ENCODE data around the gene GOT1. TPM values are rescaled to one million over a fixed set of nuclear protein-coding genes. Genes with fewer than 3 reads are reported as not detected.
A peak's percentile ranks its signal among the peaks of the same experiment; 100 is the strongest.

GOT1 gene
- total and polyA plus RNA-seq, 10 of the 15 experiments (the other 5 are each of a cell fraction or from before 2014, with no cell fraction given): 32.5 to 67.5 (median 50.3) TPM

DNA sequence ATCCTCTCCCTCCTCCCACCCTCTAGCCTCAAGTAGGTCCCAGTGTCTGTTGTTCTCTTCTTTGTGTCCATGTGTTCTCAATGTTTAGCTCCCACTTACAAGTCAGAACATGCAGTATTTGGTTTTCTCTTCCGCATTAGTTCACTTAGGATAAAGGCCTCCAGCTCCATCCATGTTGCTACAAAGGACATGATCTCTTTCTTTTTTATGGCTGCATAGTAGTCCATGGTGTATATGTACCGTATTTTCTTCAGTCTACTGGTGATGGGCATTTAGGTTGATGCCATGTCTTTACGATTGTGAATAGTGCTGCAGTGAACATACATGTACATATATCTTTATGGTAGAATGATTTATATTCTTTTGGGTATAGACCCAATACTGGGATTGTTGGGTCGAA lies 1.6 kb upstream of the GOT1 start:
- CTCF ChIA-PET: interaction anchor here (0.6 to 2.9 kb wide), 4 partner anchors 17 to 127 kb away, joined by 3 to 18 read pairs (median 4); no protein-coding TSS in a partner anchor
- Histone ChIP-seq H3K27ac (ENCODE audit: control insufficient read depth, insufficient read depth) (no peak overlapping the region), H3K4me3 (peak overlapping the region; percentile 75), H3K9ac (ENCODE audit: control insufficient read depth, insufficient read depth, low read length) (no peak overlapping the region), H3K4me2 (ENCODE audit: control insufficient read depth, insufficient read depth) (peak overlapping the region; percentile 72), H3K4me1 (ENCODE audit: control insufficient read depth, insufficient read depth, low read length) (peaks cover 4% of the 10 kb centered on the region; the same call in 1 of the 2 replicates), H4K20me1 (ENCODE audit: control insufficient read depth, insufficient read depth) (no peaks in the 10 kb centered on the region), H3K36me3 (ENCODE audit: control insufficient read depth in 2 of 2, insufficient read depth in 2 of 2, low read length in 1 of 2) (no peaks in the 10 kb centered on the region), H2AFZ (ENCODE audit: control insufficient read depth, low read depth, low read length) (no peak overlapping the region), H3K9me3 (replicated peaks; ENCODE audit: control insufficient read depth, insufficient read depth, low read length) (no peaks in the 10 kb centered on the region), H3K27me3 (replicated peaks in 1 of 2; ENCODE audit: control insufficient read depth in 2 of 2, insufficient read depth in 2 of 2, low read length in 1 of 2) (no peaks in the 10 kb centered on the region), H3K79me2 (ENCODE audit: control insufficient read depth, insufficient read depth, low read length) (peaks cover 32% of the 10 kb centered on the region)
- POLR2A ChIA-PET: interaction anchor here (0.7 to 1.1 kb wide), 3 partner anchors 183 to 227 kb away, joined by 3 to 4 read pairs (median 3); partner anchors contain the start of genes ENTPD7 and SLC25A28
- intact Hi-C loops (cut with micrococcal nuclease; ENCODE audit: unreplicated experiment) (no loop called here), in situ Hi-C loops (cut with MboI) (loop anchor here (5.0 kb wide), 2 partner anchors 180 to 280 kb away; no protein-coding TSS in a partner anchor)
- no peak for TF ChIP-seq FOS (IDR thresholded peaks at IDR 0.05; ENCODE audit: borderline replicate concordance, extremely low read depth, insufficient read length)
- no peak for TF ChIP-seq POLR2AphosphoS5 (IDR thresholded peaks at IDR 0.05; ENCODE audit: low read length)
- no peak for TF ChIP-seq EGR1 (IDR thresholded peaks at IDR 0.05; ENCODE audit: borderline replicate concordance in 1 of 2, low read depth in 2 of 2, low read length in 2 of 2)
- SMC1A ChIA-PET (ENCODE audit: uncharacterized antibody, unreplicated experiment): interaction anchor here (0.6 to 3.0 kb wide), 2 partner anchors 22 to 185 kb away, joined by 3 to 19 read pairs; no protein-coding TSS in a partner anchor
- 100% methylated on average over 4 of the region's 4 CpGs for WGBS (ENCODE audit: insufficient coverage, insufficient replicate concordance, low lambda C conversion rate, missing lambda C conversion rate)
- no TSS peak for BruUV-seq (replicated peaks)
- DNase-seq (ENCODE audit: low read depth, low spot score) (no peak), ATAC-seq (no peak), FAIRE-seq (no peak)
- RAD21 ChIA-PET (ENCODE audit: unreplicated experiment): interaction anchor here (0.7 to 1.4 kb wide), 3 partner anchors 180 to 716 kb away, joined by 3 to 4 read pairs (median 4); no protein-coding TSS in a partner anchor

GRCh38 chr10:99431190-99431760 lies 851 bp upstream of the GOT1 start:
- H3K79me2 ChIP-seq (ENCODE audit: control insufficient read depth, insufficient read depth, low read length): peaks cover 34% of the 10 kb centered on the region
- peak overlapping the region; percentile 79 for H2AFZ ChIP-seq (ENCODE audit: control insufficient read depth, low read depth, low read length)
- TSS peak; percentile 82 for BruUV-seq (replicated peaks)
- FAIRE-seq (peak; percentile 47), DNase-seq (ENCODE audit: low read depth, low spot score) (no peak), ATAC-seq (peak; percentile 6)
- H3K9me3 ChIP-seq (replicated peaks; ENCODE audit: control insufficient read depth, insufficient read depth, low read length): no peaks in the 10 kb centered on the region
- TF ChIP-seq RUNX3 (IDR thresholded peaks at IDR 0.05; ENCODE audit: low read length) (peak; percentile 24; the same call in 1 of the 2 replicates), CBFB (IDR thresholded peaks at IDR 0.05; ENCODE audit: low read depth) (0 out of 2 replicates have a peak, but pooled peaks have one; percentile 12), MEF2B (IDR thresholded peaks at IDR 0.05; ENCODE audit: partially characterized antibody, poor library complexity, severe bottlenecking) (no peak), ZNF622 (IDR thresholded peaks at IDR 0.05) (no peak), ETV6 (conservative IDR thresholded peaks at IDR 0.05 in 1 of 2, IDR thresholded peaks at IDR 0.05 in 1 of 2; ENCODE audit: borderline replicate concordance in 1 of 2, low read depth in 1 of 2) (no peak), NR2F1 (conservative IDR thresholded peaks at IDR 0.05) (peak; percentile 27; the same call in 1 of the 2 replicates), PML (IDR thresholded peaks at IDR 0.05; ENCODE audit: low read length) (peak; percentile 50; the same call in 1 of the 2 replicates), POLR2AphosphoS2 (IDR thresholded peaks at IDR 0.05; ENCODE audit: low read depth, low read length) (no peak), SREBF1 (IDR thresholded peaks at IDR 0.05; ENCODE audit: low read length) (no peak), MTA3 (IDR thresholded peaks at IDR 0.05; ENCODE audit: borderline replicate concordance, low read length) (no peak)
- H3K27ac ChIP-seq (ENCODE audit: control insufficient read depth, insufficient read depth): peak overlapping the region; percentile 71
- H4K20me1 ChIP-seq (ENCODE audit: control insufficient read depth, insufficient read depth): no peaks in the 10 kb centered on the region
- RAD21 ChIA-PET (ENCODE audit: unreplicated experiment): interaction anchor here (1.0 to 1.6 kb wide), 9 partner anchors 26 to 189 kb away, joined by 3 to 7 read pairs (median 4); no protein-coding TSS in a partner anchor
- H3K36me3 ChIP-seq (ENCODE audit: control insufficient read depth in 2 of 2, insufficient read depth in 2 of 2, low read length in 1 of 2): no peaks in the 10 kb centered on the region
- SMC1A ChIA-PET (ENCODE audit: uncharacterized antibody, unreplicated experiment): interaction anchor here (1.0 to 3.0 kb wide), 5 partner anchors 39 to 577 kb away, joined by 3 to 19 read pairs (median 4); no protein-coding TSS in a partner anchor
- in situ Hi-C loops (cut with MboI) (loop anchor here (5.0 kb wide), 2 partner anchors 181 to 281 kb away; no protein-coding TSS in a partner anchor), intact Hi-C loops (cut with micrococcal nuclease; ENCODE audit: unreplicated experiment) (loop anchor here (2.0 kb wide), 2 partner anchors 38 to 188 kb away; no protein-coding TSS in a partner anchor)
- H3K4me2 ChIP-seq (ENCODE audit: control insufficient read depth, insufficient read depth): peak overlapping the region; percentile 72
- POLR2A ChIA-PET: interaction anchor here (0.7 to 1.6 kb wide), 4 partner anchors 184 to 228 kb away, joined by 3 to 8 read pairs (median 3); partner anchors contain the start of gene ENTPD7
- 2% methylated on average over 20 of the region's 20 CpGs for WGBS (ENCODE audit: insufficient coverage, insufficient replicate concordance, low lambda C conversion rate, missing lambda C conversion rate)
- H3K9ac ChIP-seq (ENCODE audit: control insufficient read depth, insufficient read depth, low read length): peak overlapping the region; percentile 80
- H3K4me3 ChIP-seq: peak overlapping the region; percentile 75
- no peaks in the 10 kb centered on the region for H3K27me3 ChIP-seq (replicated peaks in 1 of 2; ENCODE audit: control insufficient read depth in 2 of 2, insufficient read depth in 2 of 2, low read length in 1 of 2)
- peaks cover 4% of the 10 kb centered on the region; the same call in 1 of the 2 replicates for H3K4me1 ChIP-seq (ENCODE audit: control insufficient read depth, insufficient read depth, low read length)
- CTCF ChIA-PET: interaction anchor here (0.6 to 2.9 kb wide), 11 partner anchors 8 to 596 kb away, joined by 3 to 18 read pairs (median 3); no protein-coding TSS in a partner anchor

All from GM12878 (cell line).